ENCODE results near the gene MEF2D.

DNA sequence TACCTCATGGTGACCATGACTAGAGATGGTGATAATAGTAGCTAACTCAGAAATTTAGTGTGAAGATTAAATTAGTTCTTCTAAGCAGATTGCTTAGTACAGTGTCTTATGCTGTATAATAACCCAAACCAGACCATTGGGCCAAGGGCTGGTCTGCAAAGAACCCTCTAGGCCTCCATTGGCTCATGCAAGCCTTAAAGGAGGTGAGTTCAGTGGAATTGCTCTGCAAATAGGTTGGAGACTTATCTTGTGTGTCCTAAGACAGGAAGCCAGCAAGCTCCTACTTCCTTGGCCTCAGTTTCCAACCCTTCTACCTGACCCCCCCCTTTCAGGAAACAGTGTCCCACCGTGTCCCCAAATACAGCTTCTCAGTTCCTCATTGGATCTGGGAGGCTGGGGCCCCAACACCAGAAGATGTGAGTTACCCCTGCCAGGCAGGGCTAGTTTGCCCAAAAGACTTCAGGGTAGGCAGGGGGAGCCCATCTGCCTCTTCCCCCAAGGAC, 1.9 kb upstream of the MEF2D start:
- TF ChIP-seq CTCF (optimal IDR thresholded peaks at IDR 0.05 in 1 of 3, IDR thresholded peaks at IDR 0.05 in 1 of 3, conservative IDR thresholded peaks at IDR 0.05 in 1 of 3; ENCODE audit: extremely low read depth in 1 of 3, insufficient read depth in 2 of 3, low read length in 3 of 3) = no peak
- TF ChIP-seq EZH2 (IDR thresholded peaks at IDR 0.05; ENCODE audit: low read length) = no peak

Measured in keratinocyte (primary cell).